Left lobe of liver (tissue), 2 donors: ENCODE data around the gene DPP6. TPM values are rescaled to one million over a fixed set of nuclear protein-coding genes. Genes with fewer than 3 reads are reported as not detected.

Experiments used
- ATAC-seq: fragments of 200-7000 bp; cut with Tn5 transposase; one replicate; pipeline ENCODE4 v1.9.1; 2020; ENCODE audit warnings: mild to moderate bottlenecking, moderate library complexity
- DNase-seq: peaks from one replicate; pipeline ENCODE4 v3.0.0-alpha.2; 2020; ENCODE audit warnings: low spot score
- total RNA-seq: library from RNA; stranded (reverse); gene quantifications from one replicate; pipeline ENCODE4 v1.2.1, GENCODE V29; 2021
- donor health status: DM: no; HTN: no; CAD: no; lungs with moderate emphysema.
- donor health status: DM: no; HTN: yes; CAD: no.

DPP6 gene
- total RNA-seq, 1 donor from 2014 or later: not detected

DNA sequence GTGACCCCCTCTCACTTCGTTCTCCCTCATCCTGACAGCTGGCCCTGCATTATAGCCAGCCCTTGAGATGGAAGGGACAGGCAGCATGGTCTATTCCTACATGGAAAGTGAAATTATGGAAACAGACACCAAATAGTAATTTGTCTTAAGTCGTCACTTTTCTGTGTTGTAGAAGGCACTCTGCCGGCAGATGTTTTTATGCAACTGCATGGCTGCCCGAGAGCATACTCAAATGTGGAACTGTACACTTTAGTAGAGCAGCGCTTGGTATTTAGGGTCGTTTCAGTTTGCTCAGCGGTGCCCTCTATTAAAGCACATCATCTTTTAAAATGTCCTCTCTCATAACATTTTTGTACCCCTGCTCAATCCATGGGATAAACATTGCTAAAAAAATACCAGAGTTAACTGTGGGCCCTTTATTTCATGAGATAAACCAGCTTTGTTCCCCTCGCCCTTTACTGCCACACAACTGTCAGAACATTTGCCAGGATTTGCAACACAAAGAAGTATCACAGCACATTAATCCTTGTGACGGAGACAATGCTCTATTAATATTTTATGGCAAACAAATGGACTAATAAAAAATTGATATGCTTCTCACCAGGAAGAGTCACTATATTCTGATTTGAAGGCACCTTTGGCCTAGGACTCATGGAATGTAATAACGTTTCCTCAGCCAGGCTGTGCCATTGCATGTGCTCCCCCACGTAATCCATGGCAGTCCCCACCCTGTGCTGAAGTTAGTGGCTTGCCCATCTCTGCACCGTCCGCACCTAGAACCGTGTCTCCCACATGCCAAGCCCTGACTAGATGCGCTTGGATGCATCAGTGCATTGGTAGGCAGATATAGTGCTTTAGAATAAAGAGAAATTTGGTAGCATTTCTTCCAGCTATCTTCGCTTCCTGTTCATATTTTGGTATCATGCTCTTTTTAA is 729.4 kb downstream of the DPP6 start:
- DNase-seq (no peak), ATAC-seq (no peak)

DNA sequence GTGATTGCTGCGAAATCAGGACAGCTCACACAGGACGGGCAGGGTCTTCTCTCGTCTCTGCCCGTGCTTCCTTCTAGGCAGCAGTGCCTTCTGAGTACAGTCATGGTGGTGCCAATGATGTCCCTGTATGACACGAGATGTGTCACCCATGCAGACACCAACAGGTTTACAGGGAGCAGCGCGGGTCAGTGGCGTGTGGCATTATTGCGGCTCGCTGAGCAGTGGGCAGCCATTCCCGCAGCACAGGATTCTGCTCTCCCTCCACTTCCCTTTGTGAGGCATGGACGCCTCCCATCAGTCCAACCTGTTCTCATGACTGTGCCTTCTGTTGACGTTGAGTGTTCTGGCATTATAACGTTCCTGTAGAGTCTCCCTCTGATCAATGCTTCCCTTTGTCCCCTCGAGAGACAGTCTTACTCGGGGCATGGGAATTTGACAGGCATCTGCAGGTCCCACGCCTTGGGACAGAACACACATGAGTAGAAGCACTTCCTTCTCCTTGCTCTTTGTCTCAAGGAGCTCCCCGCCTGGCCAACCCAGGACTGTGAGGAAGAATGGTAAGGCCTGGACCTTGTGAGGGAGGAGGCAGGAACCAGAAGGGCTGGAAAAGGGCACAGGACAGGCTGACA is 731.2 kb downstream of the DPP6 start:
- no peak for ATAC-seq
- no peak for DNase-seq

DNA sequence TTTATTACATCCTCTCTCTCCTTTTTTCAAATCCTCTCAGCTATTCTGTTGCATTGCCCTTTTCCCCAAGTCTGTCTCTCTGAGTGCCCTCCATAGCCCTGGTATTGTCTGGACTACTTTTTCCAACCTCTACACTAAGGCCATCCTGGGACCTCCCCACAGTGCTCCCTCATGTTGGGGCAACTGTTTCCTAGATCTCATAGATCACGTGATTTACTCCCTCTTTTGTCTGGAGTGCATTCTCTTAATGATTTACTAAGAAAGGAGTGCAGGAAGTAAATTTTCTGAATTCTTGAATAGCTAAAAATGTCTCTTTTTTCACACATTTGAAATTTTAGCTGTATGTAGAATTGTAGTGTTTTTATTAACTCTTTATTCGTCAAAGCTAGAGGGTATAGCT is 733.7 kb downstream of the DPP6 start:
- no peak for ATAC-seq

DNA sequence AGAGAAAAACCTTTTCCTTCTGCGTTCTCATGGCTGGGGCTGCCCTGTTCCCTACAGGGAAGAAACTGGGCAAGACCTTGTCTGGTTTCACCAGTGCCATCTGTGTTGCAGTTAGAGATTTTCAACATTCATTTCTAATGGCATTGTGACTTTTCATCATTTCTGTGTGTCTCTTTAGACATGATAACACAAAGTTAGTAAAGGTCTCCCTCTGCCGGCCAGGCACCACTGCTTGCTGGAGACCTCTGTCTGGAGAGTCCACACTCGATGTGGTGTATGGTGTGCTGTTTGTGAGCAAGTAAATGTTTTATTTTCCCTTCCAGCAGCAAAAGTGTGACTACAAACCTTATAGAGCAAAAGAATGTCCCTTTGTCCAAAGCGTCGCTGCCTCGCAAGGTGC is 737.2 kb downstream of the DPP6 start:
- ATAC-seq: peak; percentile 33

More for the DNA sequence above, 733.7 kb downstream of the DPP6 start:
- no peak for DNase-seq

DNA sequence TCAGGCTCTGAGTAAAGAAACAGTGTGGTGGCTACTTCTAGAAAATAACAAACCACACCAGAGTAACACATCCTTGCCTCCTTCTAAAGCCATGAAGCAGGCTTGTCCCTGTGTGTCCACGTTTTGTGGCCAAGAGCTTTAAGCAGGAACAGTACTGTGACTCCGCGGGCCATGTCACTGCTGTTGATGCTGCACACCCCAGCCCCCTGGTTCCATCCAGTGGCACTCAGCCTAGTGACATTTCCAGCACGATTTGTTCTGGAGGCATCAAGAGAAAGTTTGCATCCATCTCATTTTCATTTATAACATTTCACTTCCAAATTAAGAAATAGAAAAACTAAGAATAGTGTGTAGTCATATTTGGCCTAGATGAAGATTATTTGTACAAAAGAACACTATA is 739.4 kb downstream of the DPP6 start:
- ATAC-seq (no peak), DNase-seq (no peak)

More for the DNA sequence above, 737.2 kb downstream of the DPP6 start:
- no peak for DNase-seq

DNA sequence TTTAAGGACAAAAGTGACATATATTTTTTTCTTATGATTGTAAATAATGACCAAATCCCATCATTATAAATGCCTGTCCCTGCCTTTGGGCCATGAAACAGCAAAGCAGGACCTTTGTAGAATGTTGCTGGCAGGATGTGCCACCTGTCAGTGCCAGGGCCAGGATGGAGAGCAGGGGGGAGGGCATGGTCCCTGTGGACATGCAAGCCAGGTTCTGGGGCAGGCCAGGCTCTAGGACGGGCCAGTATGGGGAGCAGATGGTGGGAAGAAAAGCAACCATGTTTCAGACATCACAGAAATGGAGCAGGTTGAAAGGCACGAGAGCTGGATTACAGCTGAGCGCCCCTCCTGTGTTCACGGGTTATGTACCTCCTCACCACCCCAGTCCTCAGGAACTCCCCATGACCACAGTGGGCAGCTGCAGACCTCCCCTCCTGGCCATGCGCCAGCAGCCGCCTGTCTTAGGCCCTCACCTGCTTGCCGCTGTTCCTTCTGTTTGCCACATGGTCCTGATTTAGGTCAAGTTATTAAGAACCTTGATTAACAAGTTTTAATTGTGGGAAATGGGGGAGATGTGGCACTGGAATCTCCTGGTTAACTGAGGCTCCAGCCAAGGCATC is 740.3 kb downstream of the DPP6 start:
- no peak for ATAC-seq
- DNase-seq: no peak

DNA sequence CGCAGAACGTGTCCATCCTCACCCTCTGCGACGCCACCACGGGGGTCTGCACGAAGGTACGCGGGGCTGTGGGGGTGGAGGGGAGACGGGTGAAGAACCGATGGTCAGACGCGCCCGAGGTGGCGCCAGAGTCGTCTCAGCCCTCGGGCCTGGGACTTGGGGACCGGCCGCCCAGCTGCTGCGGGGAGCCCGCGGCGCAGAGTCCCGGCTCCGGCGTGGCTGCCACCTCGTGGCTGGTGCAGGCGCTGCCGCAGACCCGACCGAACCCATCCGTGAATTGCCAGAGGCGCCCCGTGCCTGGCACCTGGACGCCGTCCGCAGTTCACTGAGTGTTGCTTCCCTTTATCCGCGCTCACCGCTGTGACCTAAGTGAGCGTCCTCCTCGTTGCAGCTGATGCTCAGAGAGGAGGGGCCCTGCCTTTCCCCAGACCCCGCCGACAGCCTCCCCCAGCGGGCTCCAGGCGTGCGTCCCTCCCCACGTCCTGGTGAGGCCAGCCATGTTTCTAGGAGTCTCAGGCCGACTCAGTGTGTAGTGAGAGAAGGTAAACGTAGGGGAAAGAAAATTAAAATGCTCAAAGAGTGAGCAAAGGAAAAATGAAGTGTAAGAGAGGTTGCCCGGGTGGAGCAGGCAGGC is 742.1 kb downstream of the DPP6 start:
- ATAC-seq: peak; percentile 91

DNA sequence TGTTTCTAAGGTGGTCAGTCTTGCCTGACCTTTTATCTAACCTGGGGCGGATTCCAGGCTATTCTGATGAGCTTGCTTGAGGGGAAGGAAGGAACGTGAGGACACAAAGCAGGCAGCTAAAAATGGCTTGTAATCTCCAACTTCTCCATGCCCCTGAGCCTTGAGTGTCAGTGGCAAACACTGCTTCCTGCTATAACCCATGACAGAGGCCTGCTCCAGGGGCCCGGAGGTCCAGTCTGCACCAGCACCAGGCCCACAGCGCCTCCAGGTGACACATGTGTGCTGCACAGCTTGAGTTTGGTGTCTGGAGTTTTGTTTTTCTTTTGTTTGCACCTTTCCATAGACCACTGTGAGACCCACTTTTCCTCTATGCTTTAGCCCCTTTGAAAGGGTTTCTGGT is 742.8 kb downstream of the DPP6 start:
- DNase-seq (no peak), ATAC-seq (no peak)

More for the DNA sequence above, 742.1 kb downstream of the DPP6 start:
- DNase-seq: no peak

DNA sequence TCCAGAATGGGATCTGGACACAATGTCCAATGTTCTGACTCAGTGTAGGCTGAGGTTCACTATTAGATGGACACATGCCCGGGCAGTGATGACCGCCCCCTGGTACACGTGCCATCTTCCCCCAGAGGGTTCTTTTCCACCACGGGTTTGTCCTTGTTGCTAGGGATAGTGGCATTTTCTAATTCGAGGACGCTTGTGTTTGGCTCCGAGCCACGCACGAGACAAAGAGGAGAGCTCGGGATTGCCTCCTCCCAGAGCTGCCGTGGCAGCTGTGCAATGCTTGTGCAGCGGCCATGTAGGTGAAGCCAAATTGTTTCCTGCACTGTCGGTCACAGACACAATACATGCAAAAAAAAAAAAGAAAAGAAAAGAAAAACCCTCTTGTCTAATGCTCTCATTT is 743.2 kb downstream of the DPP6 start:
- DNase-seq (no peak), ATAC-seq (no peak)

DNA sequence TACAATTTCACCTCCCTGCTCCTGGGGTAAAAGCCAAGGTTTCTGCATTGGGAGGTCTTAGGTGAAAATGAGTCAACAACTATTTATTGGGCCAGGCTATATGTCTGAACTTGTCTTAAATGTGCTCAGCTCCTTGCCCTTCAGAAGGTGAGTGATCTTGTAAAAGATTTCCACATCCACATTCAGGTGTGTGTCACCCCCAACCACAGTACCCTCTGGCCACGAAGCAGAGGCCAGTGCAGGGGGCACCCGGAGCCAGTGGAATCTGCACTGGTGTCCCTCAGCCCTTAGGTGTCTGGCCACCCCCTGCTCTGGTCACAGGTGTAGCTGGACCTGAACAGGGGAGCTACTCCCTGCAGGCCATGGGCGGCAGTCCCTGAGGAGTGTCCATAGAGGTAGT is 752.3 kb downstream of the DPP6 start:
- ATAC-seq: no peak
- no peak for DNase-seq

DNA sequence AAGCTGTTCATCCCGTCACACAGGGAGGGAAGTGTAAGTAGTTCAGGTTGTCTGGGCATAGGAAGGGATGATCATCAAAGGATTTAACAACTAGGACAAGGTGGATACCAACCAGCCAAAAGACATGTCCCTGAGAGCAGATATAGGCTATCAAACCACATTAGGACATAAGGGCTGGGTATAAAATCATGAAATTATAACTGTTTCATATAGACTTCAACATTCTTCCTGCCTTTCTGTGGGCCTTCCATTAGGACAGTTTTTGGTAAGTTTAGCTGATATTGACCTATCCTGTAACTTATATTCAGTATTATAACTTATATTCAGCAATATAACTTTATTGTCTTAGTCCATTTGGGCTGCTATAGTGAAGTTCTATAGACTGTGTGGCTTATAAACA is 759.8 kb downstream of the DPP6 start:
- ATAC-seq (no peak), DNase-seq (no peak)

DNA sequence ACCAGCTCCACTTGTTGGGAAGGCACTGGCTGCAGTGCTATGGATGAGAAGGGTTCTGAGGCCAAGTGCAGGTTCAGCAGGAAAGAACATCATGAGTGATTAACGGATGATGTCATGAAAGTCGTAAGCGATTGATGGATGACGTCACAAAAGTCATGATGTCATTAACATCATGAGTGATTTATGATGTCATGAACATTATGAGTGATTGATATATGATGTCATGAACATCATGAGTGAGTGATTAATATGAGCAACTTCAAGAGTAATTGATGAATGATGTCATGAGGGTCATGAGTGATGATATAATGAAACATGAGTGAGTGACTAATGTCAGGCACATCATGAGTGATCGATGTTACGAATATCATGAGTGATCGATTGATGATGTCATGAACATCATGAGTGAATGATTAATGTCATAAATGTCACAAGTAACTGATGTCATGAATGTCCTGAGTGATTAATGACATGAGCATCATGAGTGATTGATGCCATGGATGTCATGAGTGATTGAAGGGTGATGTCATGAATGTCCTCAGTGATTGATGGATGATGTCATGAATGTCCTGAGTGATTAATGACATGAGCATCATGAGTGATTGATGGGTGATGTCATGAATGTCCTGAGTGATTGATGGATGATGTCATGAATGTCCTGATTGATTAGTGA is 765.2 kb downstream of the DPP6 start:
- no peak for ATAC-seq

DNA sequence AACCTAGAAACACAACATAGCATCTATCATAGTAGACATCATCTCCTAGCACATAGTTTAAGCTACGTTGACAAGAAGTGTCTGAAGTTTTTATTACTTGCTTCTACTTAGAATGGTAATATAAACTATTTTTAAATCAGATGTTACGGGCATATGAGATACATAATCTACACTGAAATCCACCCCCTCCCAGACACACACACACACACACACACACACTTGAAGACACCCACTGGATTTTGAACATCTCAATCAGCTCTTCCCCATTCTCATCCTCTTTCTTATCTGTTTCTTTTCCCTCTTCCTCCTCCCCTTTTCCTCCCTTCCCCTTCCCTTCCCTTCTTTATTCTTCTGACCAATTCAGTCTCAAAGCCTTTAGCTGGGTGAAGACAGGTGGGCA is 774.8 kb downstream of the DPP6 start:
- ATAC-seq (no peak), DNase-seq (no peak)

More for the DNA sequence above, 765.2 kb downstream of the DPP6 start:
- DNase-seq: no peak

DNA sequence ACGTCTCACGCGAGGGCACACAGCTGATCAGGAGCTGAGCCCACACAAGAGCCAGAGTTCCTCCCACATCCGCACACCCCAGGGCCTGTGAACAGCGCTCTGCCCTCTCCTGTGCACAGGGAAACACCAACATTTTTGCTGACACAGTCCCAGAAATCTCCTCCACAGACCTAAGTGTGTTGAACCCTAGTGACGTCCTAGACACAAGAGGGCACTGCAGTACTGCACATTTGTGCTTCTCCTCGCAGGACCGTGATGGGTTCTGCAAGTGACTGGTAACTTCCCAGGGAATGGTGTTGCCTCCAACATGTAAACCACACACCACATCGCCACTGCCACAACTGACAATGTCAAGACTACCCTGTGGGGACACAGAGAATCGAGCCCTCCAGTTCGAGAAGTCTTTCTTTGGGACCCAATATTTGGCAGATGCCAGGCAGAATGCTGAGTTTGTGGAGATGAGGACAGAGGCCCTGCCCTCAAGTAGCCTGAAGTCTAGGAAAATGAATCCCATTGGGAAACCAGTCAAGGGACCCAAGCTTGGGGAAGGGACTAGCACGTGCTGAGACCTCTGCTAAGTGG is 780.5 kb downstream of the DPP6 start:
- DNase-seq (peak; percentile 56), ATAC-seq (peak; percentile 97)

DNA sequence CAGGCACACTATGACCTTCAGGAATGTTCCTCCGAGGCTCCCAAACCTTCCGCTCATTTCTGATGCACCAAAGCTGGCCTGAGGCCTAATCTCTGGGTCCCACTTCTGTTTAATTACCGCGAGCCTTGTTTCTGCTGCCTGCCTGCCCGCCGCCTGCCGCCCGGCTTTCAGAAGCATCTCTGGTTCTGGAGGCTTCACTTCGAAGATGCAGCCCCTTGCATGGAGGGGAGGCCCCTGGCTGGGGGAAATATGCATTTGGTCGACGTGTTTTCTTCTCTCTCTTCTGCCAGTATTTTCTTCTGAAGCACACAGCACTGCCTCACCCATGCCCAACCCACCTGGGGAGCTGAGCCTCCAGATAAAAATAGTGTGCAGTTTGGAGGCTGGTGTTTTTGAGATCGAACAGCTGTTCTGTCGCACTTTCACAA is 783.8 kb downstream of the DPP6 start:
- no peak for ATAC-seq
- DNase-seq: no peak

DNA sequence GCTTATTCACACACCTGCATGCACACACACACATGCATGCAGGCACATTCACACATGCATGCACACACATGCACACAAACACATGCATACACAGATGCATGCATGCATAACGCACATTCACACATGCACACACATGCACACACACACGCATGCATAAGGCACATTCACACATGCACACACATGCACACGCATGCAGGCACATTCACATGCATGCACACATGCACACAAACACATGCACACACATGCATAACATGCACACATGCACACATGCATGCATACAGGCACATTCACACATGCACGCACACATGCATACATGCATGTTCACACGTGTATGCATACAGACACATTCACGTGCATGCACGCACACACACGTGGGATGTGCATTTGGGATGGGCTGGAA is 784.9 kb downstream of the DPP6 start:
- DNase-seq (no peak), ATAC-seq (no peak)

DNA sequence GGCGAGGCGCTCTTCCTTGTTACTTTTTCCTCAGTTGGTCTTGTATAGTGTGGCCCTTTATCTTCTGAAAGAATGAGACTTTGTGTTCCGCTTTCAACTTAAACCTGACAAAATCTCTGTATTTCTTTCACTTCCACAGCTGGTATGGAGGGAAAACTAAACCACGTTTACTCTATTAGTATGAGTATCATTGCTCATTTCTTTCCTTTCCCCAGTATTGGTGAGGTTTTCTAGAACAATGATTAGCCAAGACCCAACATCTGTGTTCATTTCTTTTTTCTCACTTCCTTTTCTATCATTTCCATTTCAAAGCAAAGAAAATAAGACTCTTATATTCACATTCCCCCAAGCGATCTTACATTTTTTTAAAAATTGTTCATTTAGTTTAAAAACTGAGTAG is 785.4 kb downstream of the DPP6 start:
- ATAC-seq: no peak
- no peak for DNase-seq

DNA sequence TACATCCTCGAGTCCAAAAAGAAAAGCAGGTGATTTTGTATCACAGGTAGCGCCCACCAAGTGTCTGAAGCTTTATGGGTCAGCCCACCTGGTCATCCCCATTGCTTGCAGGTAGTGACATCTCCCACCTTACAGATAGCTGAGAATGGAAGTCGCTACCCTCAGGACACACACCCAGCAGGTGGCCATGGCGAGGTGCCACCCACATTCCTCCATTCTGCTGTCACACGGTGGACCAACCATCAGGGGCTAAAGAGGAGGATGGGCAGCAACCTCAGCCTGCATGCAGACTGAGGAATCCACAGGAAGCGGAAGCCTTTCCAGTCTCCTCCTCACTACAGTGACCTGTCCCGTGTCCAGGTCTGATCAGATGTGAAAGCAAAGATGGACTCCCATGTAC is 787.9 kb downstream of the DPP6 start:
- no peak for DNase-seq
- no peak for ATAC-seq

DNA sequence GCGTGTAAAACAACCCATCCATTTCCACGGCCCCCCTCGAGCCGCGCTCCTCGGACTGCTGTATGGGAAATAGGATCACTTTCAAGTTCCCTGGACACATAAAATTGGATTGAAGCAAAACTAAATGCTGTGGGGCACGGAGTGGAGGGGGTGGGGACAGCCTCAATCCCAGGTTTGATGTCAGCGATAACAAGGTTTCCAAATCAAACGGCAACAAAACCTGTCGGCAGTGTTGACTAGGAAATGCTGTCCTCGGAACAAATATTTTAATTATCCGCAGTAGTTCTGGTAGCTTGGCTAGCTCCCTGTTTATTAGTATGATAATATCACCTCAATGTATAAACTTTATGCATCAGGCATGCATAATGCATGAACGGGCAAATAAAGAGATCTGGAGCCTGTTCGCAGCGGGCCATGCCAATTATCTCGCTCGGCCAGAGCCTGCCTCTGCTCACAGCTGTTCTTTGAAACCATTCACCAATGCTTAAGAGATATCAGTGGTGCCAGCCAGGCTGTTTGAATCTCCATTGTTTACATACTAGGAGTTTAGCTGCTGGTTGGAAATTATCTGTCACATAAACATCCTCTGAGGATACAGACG is 789.6 kb downstream of the DPP6 start:
- ATAC-seq (peak; percentile 70), DNase-seq (no peak)

DNA sequence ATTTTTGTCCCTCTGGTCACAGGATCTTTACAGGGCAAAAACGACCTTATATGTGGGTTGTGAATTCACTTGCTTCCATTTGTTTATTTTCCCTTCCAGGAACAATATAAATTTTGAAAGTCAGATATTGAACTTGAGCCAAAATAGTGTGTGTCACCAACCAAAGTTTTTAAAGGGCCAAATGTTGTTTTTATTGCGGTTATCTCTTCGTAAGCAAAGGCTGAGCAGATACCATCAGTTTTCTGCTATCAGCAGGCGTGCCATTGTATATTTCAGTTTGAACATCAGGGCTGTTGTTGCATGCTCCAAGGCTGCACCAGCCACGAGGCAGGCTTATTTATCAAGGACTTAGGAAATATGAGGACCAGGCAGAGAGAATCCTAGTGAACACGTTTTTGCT is 790.4 kb downstream of the DPP6 start:
- DNase-seq (no peak), ATAC-seq (no peak)
